ENCODE results near the gene CUEDC2. TPM values are rescaled to one million over a fixed set of nuclear protein-coding genes. Genes with fewer than 3 reads are reported as not detected.

The CUEDC2 gene
- polyA plus RNA-seq, 1 donor from 2014 or later: 169 TPM

- TF ChIP-seq REST (IDR thresholded peaks at IDR 0.05; ENCODE audit: borderline replicate concordance) (no peak), POLR2AphosphoS5 (IDR thresholded peaks at IDR 0.05) (no peak), EZH2 (IDR thresholded peaks at IDR 0.05; ENCODE audit: borderline replicate concordance, insufficient read depth, low read length, poor library complexity, severe bottlenecking) (no peak), RAD21 (conservative IDR thresholded peaks at IDR 0.05) (no peak), SMC3 (conservative IDR thresholded peaks at IDR 0.05; ENCODE audit: poor library complexity) (no peak), CTCF (IDR thresholded peaks at IDR 0.05; ENCODE audit: poor library complexity, severe bottlenecking) (no peak), MXI1 (conservative IDR thresholded peaks at IDR 0.05; ENCODE audit: poor library complexity, severe bottlenecking) (no peak), TAF1 (IDR thresholded peaks at IDR 0.05; ENCODE audit: low read depth) (no peak), EP300 (conservative IDR thresholded peaks at IDR 0.05; ENCODE audit: poor library complexity, severe bottlenecking) (no peak)
- no peaks in the 10 kb centered on the region for H3K9me2 ChIP-seq (ENCODE audit: insufficient read depth, low read length)
- H3F3A ChIP-seq (ENCODE audit: insufficient read depth, low read length, poor library complexity, severe bottlenecking): no peaks in the 10 kb centered on the region
- no peak overlapping the region for H3K9ac ChIP-seq (ENCODE audit: low read length)
- H4K20me1 ChIP-seq (ENCODE audit: insufficient read depth): no peaks in the 10 kb centered on the region
- no peaks in the 10 kb centered on the region for H3K9me3 ChIP-seq (ENCODE audit: low read length)
- H3K27ac ChIP-seq (ENCODE audit: low read length): no peak overlapping the region
- peaks cover 28% of the 10 kb centered on the region for H3K27me3 ChIP-seq (ENCODE audit: insufficient read depth, low read depth, low read length)
- no peaks in the 10 kb centered on the region for H3K79me2 ChIP-seq (replicated peaks; ENCODE audit: insufficient read depth, low read length)
- no peaks in the 10 kb centered on the region for H3K36me3 ChIP-seq (ENCODE audit: insufficient read depth, low read length)
- H2AFZ ChIP-seq (ENCODE audit: low read depth, low read length): no peak overlapping the region
- H3K4me3 ChIP-seq (ENCODE audit: low read length): no peak overlapping the region
- no peak overlapping the region for H3K4me2 ChIP-seq (ENCODE audit: low read length)
Observed at GRCh38 chr10:102397222-102398171, 34.9 kb downstream of the CUEDC2 start.

- no peak overlapping the region for H3K4me3 ChIP-seq (ENCODE audit: low read length)
- TF ChIP-seq MXI1 (conservative IDR thresholded peaks at IDR 0.05; ENCODE audit: poor library complexity, severe bottlenecking) (no peak), CTCF (IDR thresholded peaks at IDR 0.05; ENCODE audit: poor library complexity, severe bottlenecking) (no peak), SMC3 (conservative IDR thresholded peaks at IDR 0.05; ENCODE audit: poor library complexity) (no peak), POLR2AphosphoS5 (IDR thresholded peaks at IDR 0.05) (no peak), EP300 (conservative IDR thresholded peaks at IDR 0.05; ENCODE audit: poor library complexity, severe bottlenecking) (no peak), REST (IDR thresholded peaks at IDR 0.05; ENCODE audit: borderline replicate concordance) (no peak), RAD21 (conservative IDR thresholded peaks at IDR 0.05) (no peak), TAF1 (IDR thresholded peaks at IDR 0.05; ENCODE audit: low read depth) (no peak), EZH2 (IDR thresholded peaks at IDR 0.05; ENCODE audit: borderline replicate concordance, insufficient read depth, low read length, poor library complexity, severe bottlenecking) (no peak)
- H2AFZ ChIP-seq (ENCODE audit: low read depth, low read length): no peak overlapping the region
- no peaks in the 10 kb centered on the region for H3K36me3 ChIP-seq (ENCODE audit: insufficient read depth, low read length)
- H3F3A ChIP-seq (ENCODE audit: insufficient read depth, low read length, poor library complexity, severe bottlenecking): no peaks in the 10 kb centered on the region
- no peak overlapping the region for H3K4me2 ChIP-seq (ENCODE audit: low read length)
- H3K9me3 ChIP-seq (ENCODE audit: low read length): no peaks in the 10 kb centered on the region
- H4K20me1 ChIP-seq (ENCODE audit: insufficient read depth): no peaks in the 10 kb centered on the region
- H3K9me2 ChIP-seq (ENCODE audit: insufficient read depth, low read length): no peaks in the 10 kb centered on the region
- H3K27me3 ChIP-seq (ENCODE audit: insufficient read depth, low read depth, low read length): peaks cover 32% of the 10 kb centered on the region
- no peaks in the 10 kb centered on the region for H3K79me2 ChIP-seq (replicated peaks; ENCODE audit: insufficient read depth, low read length)
- no peak overlapping the region for H3K9ac ChIP-seq (ENCODE audit: low read length)
- no peak overlapping the region for H3K27ac ChIP-seq (ENCODE audit: low read length)
Observed at GRCh38 chr10:102396730-102397151, 35.6 kb downstream of the CUEDC2 start.

Data from neural cell (in vitro differentiated cells).